Skin of body (tissue), 2 donors: ENCODE measurements around the gene MS4A6A. TPM values are rescaled to one million over a fixed set of nuclear protein-coding genes. Genes with fewer than 3 reads are reported as not detected.
A peak's percentile ranks its signal among the peaks of the same experiment; 100 is the strongest.
"Not testable (repeated sequence)": the region's sequence is repeated elsewhere in the genome, so short reads cannot be mapped to it uniquely, and the experiment has no call there.

Experiments
- DNase-seq: peaks from one replicate; lab custom pipeline; 2025; lab: John Stamatoyannopoulos, UW
- total RNA-seq: library from RNA; depleted of rRNA; stranded (reverse); fragments of >200 nt; gene quantifications from one replicate; pipeline ENCODE4 v1.2.3, GENCODE V29; 2014

The MS4A6A gene
- total RNA-seq, 1 donor from 2014 or later: 33.6 TPM

- DNase-seq: no peak
Measured at GRCh38 chr11:60184824-60185511, 2.1 kb upstream of the MS4A6A start.

DNA sequence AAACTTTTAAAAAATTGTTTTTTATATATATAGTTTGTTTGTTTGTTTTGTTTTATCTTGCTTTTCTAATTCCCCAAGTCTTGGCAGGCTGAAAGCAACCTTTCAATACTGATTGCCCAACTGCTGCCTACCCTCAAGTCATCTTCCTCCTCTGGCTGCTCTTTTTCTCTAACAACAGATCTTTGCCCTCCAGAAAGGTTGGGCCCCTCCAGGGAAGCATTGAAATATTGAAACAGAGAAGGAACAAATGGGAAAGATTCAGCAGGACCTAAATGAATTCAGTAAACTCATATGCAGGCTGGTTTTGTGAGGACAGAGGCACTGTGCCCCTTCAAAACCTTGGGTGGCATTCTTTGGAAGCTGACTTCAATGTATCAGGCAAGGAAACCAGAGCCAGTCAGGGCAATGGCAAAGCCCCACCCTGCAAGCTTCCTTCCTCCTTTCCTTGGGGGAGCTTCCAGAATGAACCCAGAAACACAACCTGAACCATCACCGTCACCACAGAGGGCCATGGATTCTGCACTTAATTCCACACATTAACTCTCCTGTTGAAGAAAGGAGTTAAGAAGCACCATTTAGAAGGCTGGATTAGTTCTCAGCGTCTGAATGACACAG, 815 bp upstream of the MS4A6A start:
- no peak for DNase-seq

GRCh38 chr11:60175860-60176275, 7.0 kb downstream of the MS4A6A start:
- no peak for DNase-seq

- DNase-seq: no peak
Measured at GRCh38 chr11:60172011-60172410, 10.9 kb downstream of the MS4A6A start.

DNA sequence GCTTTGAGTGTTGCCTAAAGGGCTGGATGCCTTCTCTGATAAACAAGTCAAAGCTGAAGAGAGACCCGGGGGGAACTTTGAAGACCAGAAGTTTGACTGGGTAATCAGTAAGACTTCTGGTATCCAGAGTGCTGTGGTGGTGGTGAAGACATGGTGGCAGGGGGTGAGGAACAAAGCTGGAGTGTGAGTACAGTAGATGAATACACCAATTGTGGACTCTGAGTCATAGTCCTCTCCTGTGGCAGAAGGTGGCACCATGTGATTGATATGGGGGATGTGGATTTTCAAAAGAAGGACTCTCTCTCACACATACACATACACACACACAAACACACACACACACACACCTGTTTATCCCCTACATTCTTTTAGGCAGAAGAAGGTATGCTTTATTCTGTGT, 12.3 kb downstream of the MS4A6A start:
- DNase-seq: no peak

DNA sequence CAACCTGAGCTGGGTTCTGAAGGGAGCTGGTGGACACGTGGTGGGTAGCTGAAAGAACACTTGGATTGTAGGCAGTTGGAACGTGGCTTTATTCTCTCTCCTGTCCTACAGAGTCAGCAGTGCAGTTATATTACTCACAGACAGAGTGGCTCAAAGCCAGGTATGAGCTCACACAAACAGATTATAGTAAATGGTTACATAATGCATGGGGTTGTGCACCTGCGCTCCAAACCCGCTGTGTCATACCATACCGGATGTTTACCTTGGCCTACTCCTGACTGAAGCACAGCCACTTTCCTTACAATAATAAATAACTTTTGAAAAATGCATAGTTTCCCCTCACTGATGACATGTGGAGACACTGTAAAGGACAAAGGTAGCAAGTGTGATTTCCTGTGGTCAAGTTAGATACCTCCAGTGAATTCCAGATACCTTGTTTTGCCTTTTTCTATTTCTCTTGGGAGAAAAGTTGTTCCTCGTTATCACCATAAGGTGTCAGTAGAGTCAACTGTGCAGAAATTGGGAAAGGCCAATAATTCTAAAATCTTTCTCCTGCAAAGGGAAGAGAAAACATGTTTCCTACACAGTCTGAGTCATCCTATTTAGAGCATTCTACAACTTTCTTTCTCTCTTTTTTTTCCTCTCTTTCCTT, 13.5 kb downstream of the MS4A6A start:
- DNase-seq: no peak

DNA sequence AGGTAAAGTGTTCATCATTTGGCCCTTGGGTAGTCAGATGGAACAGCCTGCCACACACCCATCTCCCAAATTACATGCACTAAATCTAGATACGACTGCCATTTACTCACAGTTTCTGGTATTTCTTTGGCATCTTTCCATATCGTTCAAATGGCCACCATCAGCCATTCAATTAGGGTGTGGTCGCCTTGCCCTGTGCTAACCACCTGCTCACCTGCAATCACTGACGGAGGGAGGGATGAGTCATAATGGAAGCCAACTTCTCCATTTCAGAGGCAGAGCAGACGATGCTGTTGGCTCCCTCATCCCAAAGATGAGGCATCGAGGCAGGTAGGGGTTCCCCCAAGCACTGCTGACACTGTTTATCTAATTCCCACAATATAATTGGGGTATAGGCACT, 14.6 kb downstream of the MS4A6A start:
- no peak for DNase-seq

DNA sequence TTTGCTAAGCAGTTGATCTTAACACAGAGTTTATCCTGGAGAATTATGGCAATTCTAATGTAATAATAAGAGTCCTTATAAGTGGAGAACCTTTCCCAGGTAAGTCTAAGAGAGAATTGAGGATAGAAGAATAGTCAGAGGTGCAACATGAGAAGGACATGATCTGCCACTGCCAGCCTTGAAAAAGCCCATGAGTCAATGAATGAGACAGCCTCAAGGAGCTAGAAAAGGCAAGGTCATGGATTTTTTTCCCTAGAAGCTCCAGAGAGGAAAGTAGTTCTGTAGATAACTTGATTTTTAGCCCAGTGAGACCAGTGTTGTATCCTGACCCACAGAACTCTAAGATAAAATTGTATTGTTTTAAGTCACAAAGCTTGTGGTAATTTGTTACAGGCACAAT, 16.9 kb downstream of the MS4A6A start:
- no peak for DNase-seq

GRCh38 chr11:60165538-60165937, 17.3 kb downstream of the MS4A6A start:
- DNase-seq: no peak

DNA sequence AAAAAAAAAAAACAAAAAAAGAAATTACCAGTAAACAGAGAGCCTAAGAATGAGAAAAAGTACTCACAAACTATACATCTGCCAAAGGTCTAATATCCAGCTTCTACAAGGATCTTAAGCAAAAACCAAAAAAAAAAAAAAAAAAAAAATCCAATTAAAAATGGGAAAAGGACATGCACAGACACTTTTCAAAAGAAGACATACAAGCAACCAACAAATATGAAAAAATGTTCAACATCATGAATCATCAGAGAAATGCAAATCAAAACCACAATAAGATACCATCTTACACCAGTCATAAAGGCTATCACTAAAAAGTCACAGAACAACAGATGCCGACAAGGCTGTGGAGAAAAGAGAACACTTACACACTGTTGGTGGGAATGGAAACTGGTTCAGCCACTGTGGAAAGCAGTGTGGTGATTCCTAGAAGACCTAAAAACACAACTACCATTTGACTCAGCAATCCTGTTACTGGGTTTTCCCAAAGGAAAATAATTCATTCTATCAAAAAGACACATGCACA, 18.3 kb downstream of the MS4A6A start:
- no peak for DNase-seq

GRCh38 chr11:60161766-60162165, 21.1 kb downstream of the MS4A6A start:
- no peak for DNase-seq

GRCh38 chr11:60161107-60161506, 21.8 kb downstream of the MS4A6A start:
- DNase-seq: no peak

DNA sequence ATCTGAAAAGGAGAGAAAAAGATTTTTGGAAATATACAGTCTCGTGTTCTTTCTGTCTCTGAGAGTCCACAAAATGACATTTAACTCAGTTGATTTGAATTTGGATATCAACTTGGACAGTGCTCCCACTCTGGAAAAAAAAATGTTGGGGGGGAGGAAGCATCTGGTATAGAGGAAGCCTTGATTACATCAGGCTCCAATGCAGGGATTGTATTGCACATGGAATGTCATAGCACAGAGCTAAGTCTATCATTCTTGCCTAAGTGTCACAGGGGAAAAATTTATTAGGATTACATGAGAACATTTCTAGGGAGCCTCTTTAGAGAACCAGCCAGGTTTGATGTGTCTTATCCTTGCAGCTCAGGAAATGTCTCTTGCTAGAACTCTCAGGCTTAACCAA, 23.0 kb downstream of the MS4A6A start:
- peak; percentile 18 for DNase-seq

DNA sequence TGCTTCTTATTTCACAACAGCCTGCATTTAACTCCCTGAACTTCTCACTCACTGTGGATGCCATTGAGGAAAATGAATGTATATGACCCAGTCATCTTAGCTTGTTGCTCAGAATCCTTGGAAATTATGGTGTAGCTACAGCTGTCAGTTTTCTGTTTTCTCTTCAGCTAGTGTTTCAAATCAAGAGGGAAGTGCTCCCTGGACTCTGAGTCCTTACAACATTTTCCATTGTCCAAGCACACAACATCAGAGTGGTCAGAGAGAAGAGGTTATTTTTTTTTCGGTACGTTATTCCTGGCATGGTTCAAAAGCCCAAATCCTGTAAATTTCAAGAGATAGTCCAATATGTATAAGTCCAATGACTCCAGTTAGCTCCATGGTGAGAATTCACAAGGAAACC, 23.6 kb downstream of the MS4A6A start:
- no peak for DNase-seq

DNA sequence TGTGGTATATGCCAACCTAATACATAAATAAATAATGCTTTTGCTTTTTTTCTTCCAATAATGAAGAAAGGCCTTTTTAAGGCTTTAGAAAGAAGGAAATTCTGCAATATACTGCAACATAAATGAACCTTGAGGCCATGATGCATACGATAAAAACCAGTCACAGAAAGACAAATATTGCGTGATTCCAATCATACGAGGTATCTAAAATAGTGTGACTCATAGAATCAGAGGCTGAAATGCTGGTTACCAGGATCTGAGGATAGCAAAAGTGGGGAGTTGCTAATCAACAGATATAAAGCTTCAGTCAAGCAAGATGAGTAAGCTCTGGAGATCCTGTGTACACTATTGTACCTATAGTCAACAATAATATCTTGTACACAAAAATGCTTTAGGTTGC, 24.2 kb downstream of the MS4A6A start:
- no peak for DNase-seq

DNA sequence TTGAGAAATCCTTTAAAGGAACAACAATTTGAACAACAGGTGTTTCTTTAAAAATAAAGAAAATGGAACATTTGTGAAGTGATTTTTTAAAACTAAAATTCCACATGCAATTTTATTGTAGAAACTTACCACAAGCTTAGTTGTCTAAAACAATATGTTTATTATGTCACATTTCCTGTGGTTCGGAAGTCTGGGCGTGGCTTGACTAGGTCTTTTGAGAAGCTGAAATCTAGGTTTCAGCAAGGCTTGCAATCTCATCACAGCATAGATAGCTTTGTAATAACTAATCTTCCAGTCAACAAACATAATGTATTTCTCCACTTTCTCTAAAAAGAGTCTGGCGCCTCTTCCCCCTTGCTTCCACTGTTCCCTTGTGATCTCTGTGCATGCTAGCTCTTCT, 27.0 kb downstream of the MS4A6A start:
- no peak for DNase-seq

GRCh38 chr11:60152727-60153126, 30.2 kb downstream of the MS4A6A start:
- not testable (repeated sequence) for DNase-seq

GRCh38 chr11:60150279-60150678, 32.6 kb downstream of the MS4A6A start:
- DNase-seq: no peak

DNA sequence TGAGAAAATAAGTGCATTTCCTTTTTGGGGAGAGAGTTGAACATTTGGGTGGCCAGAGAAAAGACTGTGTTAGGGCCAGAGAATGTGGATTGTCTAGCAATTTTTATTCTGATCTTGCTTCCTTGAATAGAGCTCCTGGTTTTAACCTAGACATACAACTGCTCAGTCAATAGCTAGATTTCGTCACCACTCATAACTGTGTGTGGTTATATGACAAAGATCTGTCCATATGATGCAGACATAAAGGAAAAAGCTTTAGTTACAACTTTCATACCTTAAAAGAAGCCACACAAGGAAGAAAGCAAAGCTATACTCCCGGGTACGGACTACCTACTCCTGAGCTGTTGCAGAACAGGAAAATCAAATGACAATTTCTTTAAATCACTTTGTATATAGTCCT, 37.2 kb downstream of the MS4A6A start:
- no peak for DNase-seq

DNA sequence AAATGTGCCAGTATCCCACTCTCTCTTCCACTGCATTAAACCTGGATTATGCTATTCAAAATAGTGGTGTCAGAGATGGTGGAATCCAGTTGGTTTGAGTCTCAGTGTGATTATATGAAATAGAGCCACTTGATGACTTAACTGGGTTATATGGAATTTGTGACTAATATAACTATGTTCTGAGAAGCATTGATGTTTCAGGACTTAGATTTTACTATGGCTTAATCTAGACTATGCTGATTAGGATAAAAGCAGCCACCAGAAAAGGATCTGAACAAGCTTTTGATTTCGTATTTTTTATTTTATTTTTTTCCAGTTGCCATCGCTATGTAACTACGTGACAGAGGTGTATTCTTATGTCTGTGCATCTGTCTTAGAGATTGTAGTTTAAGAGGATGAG, 39.1 kb downstream of the MS4A6A start:
- DNase-seq: no peak

GRCh38 chr11:60133917-60134316, 49.0 kb downstream of the MS4A6A start:
- DNase-seq: no peak

DNA sequence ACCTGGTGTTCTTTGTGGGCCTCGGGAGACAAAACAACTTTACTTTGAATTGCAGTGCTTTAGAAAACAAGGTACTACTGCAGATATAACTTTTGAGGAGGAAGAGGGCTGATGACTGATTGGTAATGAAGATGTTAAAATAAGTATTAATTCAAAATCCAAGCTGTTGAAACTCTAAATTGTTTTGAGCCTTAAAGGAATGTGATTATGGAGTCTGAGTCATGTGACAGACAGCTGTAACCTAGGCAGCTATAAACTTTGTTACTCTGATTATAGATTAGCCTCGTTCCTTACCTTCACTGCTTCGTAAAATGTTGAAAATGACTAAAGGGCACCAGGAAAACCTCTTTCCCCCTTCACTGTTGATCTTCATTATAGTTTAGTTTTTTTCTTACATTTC, 51.0 kb downstream of the MS4A6A start:
- no peak for DNase-seq

DNA sequence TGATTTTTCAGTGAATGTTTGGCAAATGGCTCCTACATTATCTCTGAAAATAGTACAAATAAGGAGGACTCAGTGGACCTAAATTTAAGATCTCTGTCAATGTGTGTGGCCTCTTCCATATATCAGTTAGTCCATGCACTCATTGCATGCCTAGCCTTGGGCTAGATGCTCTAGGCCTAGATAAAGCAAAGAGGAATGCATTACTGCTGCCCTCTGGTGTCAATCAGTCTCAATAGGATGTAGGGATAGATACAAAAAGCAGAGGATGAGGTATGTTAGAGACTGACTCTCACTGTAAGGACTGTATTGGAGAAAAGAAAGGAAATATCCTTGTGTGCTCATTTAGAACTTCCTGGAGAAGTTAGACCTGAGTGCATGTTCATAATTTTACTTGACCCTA, 52.4 kb downstream of the MS4A6A start:
- DNase-seq: peak; percentile 2
